Activated CD8-positive, alpha-beta memory T cell treated with anti-CD3 and anti-CD28 coated beads, Interleukin-2, amount 50 U/mL, for 4 hours (primary cell): ENCODE data around the gene SERTAD1.
"Not testable (repeated sequence)": the region's sequence is repeated elsewhere in the genome, so short reads cannot be mapped to it uniquely, and the experiment has no call there.

Experiments used
- DNase-seq: peaks from one replicate; pipeline ENCODE4 v3.0.0-alpha.2; 2020

Gene SERTAD1

DNA sequence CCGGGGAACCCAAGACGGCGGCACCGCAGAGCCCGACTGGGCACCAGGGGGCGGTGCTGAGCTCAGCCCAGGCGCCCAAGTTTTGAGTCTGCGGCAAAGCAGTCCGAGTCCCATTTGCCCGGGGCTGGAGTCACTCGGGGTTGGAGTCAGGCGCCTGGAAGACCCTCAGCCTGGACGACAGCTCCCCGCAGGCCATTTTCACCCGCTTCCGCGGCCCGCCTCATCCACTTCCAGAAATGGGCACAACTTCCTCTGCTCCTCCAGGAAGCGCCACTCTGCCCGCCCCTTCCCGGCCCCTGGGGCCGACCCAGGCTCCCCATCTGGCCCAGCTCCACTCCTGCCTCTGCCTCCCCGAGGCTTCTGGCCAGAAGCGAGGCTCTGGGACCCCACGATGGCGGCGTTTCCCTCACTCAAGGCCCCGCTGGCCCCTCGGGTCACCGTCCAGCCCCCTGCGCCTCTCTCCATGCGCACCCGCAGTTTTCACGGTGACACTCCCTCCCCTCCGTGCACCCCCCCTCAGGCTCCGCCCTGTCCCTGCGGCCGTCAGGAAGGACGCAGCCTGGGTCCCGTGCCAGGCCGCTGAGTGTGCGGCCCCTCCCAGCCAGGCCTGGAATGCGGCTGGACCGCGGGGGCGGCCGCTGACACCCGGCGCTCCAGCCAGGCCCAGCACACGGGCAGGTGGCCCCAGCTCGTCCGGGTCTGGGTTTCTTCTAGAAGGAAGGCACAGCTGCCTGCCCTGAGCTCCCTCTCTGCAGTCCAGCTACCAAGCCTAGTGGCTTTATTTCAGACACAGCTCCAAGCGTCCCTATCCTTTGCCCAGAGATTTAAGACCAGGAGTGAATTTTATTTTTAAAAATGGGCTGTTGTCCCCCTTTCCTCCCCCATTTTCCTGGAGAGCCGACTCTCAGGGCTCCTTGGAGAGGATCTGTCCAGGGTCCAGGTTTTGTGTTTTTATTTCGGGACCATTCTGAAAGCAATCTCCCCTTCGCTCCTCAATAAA, 4.7 kb downstream of the SERTAD1 start:
- DNase-seq: peak; percentile 73

DNA sequence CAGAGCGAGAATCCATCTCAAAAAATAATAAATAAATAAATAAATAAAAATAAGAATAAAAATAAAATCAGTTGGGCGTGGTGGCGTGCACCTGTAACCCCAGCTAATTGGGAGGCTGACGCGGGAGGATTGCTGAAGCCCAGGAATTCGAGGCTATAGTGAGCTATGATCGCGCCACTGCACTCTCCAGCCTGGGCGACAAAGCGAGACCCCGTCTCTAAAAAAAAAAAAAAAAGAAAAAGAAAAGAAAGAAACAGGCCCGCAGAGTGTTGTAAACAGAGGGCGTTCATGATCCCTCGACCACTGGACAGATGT, 5.4 kb downstream of the SERTAD1 start:
- DNase-seq: no peak

DNA sequence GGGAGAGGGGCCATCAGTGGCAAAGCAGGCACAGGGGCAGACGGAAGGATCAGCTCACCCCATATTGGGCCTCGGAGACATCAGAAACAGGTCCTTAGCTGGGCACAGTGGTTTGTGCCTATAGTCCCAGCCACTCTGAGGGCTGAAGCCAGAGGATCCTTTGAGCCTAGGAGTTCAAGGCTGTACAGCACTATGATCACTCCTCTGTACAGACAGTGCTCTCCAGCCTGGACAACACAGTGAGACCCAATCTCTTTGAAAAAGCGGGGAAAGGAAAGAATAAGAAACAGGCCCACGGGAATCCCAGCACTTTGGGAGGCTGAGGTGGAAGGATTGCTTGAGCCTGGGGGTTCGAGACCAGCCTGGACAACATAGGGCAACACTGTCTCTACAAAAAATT, 6.0 kb downstream of the SERTAD1 start:
- no peak for DNase-seq

DNA sequence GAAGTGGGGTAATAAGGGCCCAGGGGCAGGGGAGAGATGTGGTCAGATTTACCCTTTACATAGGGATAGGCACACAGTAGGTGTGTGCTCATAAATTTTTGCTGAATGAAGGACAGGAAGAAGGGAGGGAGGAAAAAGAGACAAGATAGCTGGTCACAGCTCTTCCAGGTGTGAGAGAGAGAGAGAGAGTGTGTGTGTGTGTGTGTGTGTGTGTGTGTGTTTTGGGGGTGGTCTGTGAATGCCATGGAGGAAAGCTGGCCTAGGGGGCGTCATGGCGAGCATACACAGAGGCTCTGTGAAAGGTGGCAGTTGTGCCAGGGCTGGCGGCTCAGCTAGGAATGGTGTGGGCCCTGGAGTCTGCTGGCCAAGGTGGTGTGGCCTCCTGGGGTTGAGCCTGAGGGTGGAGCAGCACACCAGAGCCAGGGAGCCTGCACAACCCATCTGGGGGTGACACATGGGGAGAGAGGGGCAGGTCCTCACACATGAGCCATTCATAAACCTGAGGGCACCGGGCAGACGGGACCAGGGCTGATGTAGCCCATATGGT, 6.7 kb downstream of the SERTAD1 start:
- DNase-seq: no peak

DNA sequence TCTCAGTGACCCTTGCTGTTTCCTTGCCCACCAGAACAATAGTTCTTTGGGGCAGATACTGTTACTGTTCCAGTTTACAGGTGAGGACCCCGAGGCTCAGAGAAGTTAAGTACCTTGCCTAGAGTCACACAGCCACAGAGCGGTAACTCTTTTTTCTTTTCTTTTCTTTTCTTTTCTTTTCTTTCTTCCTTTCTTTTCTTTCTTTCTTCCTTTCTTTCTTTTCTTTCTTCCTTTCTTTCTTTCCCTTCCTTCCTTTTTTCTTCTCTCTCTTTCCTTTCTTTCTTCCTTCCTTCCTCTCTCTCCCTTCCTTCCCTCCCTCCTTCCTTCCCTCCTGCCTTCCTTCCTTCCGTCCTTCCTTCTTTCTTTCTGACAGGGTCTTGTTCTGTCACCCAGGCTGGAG, 7.8 kb downstream of the SERTAD1 start:
- no peak for DNase-seq

DNA sequence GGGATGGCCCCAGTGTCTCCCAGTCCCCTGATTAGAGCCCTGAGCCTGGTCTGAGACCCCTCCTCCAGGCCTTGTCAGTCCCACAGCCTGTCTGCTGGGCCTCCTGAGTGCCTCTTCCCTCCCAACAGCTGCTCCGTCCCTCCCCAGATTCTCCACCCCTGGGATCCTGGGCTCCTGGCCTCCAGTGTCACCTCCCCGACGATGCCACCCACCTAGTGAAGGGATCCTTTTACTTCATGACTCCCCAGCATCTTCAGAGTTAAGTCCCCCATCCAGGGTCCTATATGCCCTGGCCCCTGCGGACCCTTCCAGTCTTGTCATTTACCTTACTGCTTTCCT, 8.2 kb downstream of the SERTAD1 start:
- DNase-seq: no peak

DNA sequence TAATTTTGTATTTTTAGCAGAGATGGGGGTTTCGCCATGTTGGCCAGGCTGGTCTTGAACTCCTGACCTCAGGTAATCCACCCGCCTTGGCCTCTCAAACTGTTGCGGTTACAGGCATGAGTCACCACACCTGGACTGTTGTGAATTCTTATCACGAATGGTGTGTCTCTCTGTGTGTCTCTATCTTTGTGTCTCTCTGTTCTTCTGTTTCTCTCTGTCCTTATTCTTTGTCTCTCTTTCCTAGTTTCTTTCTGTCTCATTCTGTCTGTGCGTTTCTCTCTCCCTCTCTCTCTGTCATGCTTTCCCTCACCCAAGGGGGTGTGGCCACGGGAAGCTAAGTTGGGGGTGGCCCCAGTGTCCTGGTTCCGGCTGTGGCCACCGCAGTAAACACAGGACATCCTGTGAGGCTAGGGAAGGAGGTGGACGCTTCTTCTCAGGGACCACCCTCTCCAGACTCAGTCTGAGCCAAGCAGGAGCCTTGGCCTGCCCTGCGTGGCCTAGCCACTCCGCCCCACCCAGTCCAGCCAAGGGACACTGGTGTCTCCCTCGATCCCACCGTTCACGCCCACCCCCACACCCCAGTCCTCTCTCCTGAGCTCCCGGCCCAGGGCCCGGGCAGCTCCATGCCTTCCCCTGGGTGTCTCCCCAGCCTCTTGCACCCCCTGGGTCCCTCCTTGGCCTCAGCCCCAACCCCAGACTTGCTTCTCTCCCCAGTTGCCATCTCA, 8.7 kb downstream of the SERTAD1 start:
- no peak for DNase-seq

DNA sequence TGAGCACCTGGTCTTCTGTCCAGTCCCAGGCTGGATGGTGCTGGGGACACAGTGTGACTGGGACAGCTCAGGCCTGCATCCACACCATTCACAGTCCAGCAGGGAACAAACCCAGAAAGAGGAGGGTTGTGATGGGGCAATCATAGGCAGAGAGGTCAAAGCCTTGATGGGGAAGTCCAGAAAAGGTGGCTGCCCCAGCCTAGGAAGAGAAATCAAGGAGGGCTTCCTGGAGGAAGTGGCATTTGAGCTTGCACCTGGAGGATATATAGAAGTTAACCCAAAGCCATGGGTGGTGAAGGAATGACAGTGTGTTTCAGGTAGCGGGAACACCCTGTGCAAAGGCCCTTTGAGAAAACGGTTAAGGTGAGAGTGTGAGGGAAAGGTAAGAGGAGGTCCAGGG, 10.0 kb downstream of the SERTAD1 start:
- no peak for DNase-seq

DNA sequence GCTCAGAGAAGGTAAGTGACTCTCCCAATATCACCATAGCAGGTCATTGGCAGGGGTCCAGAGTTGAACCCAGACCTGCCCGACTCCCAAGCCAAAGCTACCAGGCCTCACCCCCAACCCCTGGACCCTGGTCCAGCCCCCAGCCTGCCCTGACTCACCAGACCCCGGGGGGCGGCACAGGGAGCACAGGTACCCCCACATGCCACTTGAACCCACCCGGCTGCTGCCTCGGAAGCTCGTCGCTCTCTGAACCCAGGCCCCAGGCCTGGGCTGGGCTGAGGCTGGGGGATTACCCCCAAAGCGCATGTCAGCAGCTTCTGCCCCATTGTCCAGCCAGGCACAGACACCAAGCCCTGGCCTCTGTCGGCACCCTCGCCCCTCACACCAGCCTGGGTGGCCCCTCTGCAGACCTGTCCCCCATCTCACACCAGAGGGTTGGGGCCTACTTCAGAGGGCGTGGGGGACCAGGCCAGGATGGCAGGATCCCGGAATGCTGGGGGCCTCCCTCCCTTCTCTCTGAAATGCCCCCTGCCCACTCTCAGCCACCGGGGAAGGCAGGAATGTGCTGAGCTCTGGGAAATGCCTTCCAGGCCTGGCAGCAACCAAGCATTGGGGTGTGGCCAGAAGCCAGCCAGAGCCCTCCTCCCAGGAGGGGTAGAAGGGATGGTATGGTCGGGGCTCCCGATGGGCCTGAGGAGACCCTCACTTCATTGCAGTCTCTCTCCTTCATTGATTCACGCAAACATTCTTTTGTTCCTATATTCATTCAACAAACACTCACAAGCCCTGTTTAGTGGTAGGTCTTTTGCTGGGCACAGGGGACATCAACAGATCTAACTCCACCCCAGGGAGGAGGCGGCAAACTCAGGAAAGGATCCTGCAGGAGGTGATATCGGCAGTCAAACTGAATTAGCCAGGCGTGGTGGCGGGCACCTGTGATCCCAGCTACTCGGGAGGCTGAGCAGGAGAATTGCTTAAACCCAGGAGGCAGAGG, 11.0 kb downstream of the SERTAD1 start:
- DNase-seq: no peak

DNA sequence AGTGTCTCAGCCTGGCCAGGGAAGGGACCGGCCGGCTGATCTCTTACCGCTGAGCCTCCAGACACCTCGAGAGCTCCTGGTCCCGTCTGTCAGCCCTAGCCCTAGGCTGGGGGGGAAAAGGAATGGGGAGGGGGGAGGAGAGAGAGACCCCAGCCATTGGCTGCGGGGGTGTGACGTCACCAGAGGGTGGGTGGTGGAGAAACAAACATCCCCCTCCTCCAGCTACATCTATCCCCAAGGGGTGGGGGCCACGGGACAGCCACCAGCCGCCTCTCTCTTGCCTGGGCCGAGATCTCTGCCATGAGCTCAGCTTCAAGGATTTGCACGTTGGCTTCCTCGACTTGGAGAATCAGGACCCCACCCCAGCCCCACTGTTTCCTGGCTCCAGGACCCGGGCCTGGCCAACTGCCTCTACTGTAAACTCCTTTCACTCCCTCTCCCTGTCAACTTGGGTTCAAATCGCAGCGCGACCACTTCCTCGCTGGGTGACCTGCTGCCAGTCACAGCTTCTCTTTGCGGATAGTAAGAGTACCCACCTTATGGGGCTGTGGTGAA, 12.4 kb downstream of the SERTAD1 start, which contains the start of gene PRX:
PRX (minus strand) TSS at position 88 of the 555 bp plus-strand sequence. CDS start 5,446 bp downstream, outside the sequence.
- DNase-seq: no peak

DNA sequence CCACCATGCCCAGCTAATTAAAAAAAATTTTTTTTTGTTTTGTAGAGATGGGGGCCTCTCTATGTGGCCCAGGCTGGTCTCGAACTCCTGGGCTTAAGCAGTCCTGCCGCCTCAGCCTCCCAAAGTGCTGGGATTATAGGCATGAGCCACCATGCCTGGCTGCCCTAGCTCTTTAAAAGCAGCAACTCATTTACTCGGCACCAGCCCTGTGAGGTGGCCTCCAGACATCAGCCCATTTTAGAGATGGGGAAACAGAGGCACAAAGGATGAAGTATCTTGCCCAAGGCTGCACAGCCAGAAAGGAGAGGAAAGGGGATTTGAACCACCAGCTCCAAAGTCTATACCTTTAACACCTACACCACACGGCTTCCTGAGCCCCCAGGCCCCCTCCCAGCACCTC, 12.9 kb downstream of the SERTAD1 start:
- no peak for DNase-seq

DNA sequence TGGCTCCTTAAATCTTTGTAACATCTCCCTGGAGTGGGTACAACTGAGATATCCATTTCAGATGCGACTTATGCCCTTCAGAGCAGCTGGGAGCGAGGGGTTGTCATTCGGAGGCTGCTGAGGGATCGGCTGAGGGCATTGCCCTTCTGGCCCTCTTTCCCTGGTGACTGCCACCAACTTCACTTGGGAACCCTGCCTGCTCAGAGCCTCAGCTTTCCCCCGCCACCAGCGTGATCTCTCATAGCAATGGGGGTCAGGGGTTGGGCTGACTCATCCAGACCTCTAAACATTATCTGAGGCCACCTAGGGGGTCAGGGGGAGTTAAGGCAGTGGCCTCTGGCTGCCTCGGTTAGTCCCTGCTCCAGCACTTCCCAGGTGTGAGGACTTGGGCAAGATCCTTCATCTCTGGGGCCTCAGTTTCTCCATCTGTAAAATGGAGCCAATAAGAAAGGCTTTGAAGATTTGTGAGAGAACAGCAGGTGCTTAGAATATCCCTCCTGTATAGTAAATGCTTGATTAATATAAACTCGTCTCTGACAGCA, 13.8 kb downstream of the SERTAD1 start:
- no peak for DNase-seq

DNA sequence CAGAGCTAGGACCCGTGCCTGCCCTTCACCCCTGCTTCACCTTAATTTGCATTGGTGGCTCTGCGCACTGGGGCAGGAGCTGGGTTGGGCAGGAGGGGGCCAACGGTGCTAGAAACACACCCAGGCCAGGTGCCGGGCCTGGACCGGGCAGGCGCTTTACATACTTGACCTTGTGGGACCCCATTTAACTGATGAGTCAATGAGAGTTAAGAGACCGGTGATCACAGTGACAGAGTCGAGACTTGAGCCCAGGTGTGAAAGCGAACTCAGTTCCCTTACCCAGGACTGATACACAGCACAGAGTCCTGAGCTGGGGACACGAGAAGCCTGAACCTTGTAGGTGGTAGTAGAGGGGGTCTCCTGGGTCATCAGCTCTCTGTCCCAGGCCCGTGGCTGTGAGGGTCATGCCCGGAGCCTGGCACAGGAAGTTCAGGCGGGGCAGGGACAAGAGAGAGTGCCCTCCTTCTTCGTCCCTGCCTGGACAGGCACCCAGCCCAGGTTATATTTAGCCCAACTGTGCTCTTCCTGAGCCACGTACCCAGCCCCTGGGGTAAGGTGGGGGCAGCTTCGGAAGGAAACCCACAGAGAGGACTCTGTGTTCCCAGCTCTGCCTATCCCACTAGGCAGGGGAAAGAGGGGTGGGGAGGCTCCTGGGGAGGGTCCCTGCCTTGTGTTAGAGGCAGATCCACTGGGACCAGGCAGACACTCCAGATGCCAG, 14.5 kb downstream of the SERTAD1 start:
- no peak for DNase-seq

DNA sequence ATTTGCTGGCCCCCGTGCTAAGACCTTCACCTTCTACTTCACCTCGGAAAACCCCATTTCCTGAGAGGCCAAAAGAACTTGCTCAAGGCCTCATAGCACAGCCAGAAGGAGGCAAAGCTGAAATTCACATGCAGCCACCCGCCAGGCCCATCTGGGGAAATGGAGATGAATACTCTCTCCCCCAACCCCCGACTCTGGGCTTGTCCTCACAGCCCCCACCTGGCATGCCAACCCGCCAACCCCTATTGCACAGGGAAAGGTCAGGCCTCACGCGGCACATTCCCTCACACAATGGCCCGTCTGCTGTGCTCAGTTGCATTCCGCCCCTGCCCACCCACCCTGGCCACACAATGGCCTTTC, 15.8 kb downstream of the SERTAD1 start:
- no peak for DNase-seq

DNA sequence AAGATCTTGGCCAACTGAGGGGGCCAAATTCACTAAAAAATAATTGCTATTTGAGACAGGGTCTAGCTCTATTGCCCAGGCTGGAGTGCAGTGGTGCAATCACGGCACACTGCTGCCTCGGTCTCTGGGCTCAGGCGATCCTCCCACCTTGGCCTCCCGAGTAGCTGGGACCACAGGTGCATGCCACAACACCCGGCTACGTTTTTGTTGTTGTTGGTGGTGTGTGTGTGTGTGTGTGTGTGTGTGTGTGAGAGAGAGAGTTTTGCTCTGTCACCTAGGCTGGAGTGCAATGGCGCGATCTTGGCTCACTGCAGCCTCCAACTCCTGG, 17.2 kb downstream of the SERTAD1 start:
- not testable (repeated sequence) for DNase-seq

DNA sequence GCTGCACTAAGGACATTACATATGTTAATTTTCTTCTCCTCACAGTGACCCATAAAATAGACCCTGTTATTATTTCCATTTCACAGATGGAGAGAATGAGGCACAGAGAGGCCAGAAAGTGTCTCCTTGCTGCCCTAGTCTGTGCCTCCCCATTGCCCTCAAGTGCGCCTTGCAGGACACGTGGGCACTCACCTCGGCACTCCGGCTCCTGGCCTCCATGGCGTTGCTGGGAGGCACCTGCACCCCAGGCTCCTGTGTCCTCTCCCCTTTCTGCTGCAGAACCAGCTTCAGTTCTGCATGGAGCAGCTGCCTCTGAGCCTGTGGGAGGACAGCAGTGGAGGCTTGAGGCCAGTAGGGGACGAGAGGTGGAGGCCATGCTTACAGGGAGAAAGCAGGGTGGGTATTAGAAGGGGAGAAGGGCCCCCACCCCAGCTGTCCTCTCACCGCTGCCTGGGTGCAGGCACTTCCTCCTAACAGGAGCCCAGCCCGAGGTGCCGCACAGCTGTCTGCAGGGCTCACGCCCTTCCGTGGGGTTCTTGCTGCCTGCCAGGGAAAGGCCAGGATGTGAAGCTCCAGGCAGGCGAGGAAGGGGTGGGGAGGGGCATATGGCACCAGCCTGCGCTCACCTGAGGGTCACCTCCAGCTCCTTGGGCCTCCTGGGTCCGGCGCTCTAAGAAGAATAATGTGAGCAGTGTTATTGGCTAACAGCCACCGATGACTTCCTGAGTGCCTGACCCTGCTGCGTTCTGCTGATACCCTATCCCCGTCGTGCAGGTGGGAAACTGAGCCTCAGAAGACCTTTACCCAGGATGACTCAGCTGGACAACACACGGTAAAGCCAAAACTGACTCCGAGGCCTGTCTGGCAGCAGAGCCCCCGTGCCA, 17.8 kb downstream of the SERTAD1 start:
- no peak for DNase-seq

DNA sequence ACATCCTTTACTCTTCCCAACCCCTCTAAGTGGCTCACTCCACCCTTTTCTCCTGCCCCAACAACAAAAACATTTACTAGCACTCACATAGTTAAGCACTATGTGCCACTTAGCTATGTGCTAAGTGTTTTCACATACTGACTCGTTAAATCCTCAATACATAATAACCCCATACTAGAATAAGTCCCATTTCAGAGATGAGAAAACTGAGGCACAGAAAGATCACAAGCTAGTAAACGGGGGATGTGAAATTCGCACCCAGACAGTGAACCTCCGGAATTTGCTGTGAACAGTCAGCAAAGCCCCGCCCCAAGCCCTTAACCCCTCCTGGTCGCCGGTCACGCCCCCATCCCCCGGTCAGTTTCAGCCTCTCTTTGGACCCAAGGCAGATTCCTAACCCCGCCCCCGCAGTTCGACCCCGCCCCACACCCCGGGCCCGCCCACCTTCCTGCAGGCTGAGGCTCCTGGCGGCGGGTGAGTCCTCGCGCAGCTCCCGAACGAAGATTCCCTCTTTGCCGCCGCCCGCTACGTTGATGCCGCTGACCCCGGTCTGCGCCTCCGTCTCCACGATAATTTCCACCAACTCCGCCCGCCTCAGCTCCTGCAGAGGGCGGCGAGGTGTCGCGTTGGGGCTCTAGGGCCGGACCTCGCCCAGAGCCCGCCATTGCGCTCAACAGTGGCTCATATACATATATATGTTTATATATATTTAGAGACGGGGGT, 22.4 kb downstream of the SERTAD1 start:
- peak; percentile 71 for DNase-seq

DNA sequence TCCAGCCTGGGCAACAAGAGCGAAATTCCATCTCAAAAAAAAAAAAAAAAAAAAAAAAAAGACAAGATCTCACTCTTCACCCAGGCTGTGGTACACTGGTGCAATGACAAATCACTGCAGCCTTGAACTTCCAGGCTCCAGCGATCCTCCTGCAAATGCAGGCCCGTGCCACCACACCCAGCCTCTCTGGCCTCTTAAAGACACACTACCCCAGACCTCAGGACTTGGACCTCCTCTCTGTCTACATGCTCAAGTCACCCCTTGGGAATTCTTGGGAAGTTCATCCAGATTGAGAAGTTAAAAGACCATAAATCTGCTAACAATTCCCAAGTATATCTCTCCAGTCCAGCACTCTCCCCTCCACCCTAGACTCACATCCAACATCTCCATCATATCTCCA, 25.2 kb downstream of the SERTAD1 start:
- no peak for DNase-seq

DNA sequence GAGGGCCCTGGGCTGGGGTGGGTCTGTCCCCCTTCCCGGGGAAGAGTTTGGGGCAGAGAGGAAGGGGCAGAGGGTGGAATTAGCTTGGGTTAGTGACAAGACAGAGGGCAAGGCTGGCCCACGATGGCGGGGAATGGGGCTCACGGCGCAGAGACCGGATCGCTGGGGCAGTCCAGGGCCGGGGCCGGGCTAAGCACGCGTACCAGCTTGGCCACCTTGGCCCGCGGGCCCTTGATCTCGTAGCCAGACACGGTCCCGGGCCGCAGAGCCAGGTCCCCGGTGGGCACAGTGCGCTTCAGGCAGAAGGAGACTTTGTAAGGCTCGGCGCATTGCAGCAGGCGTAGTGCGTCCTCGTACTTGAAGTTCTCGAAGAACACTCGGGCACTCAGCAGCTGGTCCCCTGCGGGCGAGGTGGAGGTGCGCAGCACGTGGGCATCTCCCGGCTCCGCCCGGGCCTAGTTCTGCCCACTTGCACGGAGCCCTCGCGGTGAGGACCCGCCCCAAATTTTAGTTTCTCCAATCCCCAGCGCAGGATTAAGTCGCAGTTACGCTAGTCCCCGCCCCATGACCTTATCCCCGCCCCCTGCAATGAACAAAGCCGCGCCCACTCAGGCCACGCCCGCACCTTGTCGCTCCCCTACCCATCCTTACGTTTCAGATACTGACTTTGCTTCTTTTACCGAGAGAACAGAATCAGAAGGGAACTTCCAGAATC, 27.2 kb downstream of the SERTAD1 start:
- DNase-seq: peak; percentile 43
